ENCODE measurements around the gene CIRBP.
"Not testable (repeated sequence)": the region's sequence is repeated elsewhere in the genome, so short reads cannot be mapped to it uniquely, and the experiment has no call there.

GRCh38 chr19:1246265-1247087, 22.7 kb upstream of the CIRBP start:
- TF ChIP-seq CTCF (IDR thresholded peaks at IDR 0.05 in 4 of 5, conservative IDR thresholded peaks at IDR 0.05 in 1 of 5); POLR2A (IDR thresholded peaks at IDR 0.05): not testable (repeated sequence)
